Right renal cortex interstitium (tissue), 3 donors: ENCODE data around the gene C12orf50. TPM values are rescaled to one million over a fixed set of nuclear protein-coding genes. Genes with fewer than 3 reads are reported as not detected.
"Not testable (repeated sequence)": the region's sequence is repeated elsewhere in the genome, so short reads cannot be mapped to it uniquely, and the experiment has no call there.

Source experiments
- DNase-seq, 3 donors: peaks; one replicate each; pipeline ENCODE4 v3.0.0-alpha.2; 2013; ENCODE audit warnings: low read depth in 3 of 3, low spot score in 2 of 3
- polyA plus RNA-seq, 3 donors: library from polyadenylated mRNA; unstranded; fragments of 120-200 nt; gene quantifications; one replicate each; pipeline ENCODE4 v1.2.1, GENCODE V29; 2013; ENCODE audit not compliant: insufficient read length in 3 of 3

The C12orf50 gene
- polyA plus RNA-seq = under 1 TPM; 0.21 to 0.45 (median 0.35) TPM

DNA sequence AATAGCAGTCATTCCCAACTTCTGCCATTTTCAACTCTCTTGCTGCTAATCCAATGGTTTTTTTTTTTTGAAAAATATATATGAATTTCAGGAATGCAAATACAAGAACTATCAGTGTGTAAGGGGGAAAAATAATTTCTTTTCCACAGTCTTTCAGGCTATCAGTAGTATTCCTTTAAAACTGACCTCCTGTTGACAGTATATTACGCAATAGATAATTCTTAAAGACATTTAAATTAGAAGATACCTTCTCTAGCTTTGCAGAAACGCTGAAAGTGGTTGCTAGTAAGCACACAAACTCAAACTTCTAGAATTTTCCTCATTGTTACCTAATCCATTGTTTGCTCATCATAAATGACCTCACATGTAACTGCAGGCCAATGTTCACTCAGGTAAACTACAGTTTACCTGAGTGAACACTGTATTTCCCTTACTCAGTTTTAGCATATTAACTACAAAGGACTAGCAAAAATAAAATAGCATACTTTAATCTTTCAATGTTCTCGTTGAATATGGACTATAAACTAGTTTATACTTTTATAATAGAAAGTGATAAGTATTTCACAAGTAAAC, at the start of gene C12orf50:
TSS of gene C12orf50 (minus strand) at position 309 of the 573 bp plus-strand sequence. CDS start 2,439 bp downstream, outside the sequence.
- no peak for DNase-seq

DNA sequence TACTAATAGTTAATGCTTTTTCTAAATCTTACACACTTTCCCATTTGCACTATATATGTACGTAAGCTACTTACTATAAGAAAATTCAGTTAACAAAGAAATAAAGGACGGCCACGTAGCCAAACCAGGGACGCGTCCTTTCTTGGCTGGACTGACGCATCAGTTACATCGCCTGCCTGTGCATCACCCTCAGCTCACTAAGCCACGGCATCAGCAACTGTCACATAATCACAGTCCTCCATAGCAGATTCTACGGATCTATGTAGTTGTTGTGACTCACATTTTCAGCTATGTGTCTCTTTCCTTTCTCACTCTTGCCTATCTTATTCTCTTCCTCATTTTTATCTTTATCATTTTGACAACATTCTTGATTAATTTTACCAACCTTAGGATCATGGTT, 38.1 kb upstream of the C12orf50 start:
- DNase-seq = no peak

- DNase-seq = no peak
Measured at GRCh38 chr12:88063375-88063774, 34.2 kb upstream of the C12orf50 start.

- DNase-seq = no peak
Measured at GRCh38 chr12:88062474-88062873, 33.3 kb upstream of the C12orf50 start.

GRCh38 chr12:88058719-88059077, 29.5 kb upstream of the C12orf50 start:
- DNase-seq = no peak

GRCh38 chr12:88057994-88058718, 29.0 kb upstream of the C12orf50 start:
- DNase-seq = no peak

DNA sequence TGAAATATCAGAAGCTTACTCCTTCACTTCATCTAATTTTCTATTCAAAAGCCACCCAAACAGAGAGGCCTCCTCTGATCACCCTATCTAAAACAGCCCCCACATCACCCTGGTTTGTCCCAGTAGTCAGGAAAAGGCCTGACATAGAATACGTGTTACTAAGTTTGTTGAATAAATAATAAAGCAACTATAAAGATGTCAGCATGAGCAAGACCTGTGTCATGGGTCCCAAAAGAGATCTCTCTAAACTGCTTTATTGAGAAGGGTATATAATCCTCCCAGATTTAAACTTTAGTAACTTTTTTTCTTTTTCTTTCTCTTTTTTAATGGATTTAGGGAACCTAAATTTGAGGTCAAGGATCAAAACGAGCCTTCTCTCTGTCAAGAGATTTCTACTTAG, 27.4 kb upstream of the C12orf50 start:
- no peak for DNase-seq

DNA sequence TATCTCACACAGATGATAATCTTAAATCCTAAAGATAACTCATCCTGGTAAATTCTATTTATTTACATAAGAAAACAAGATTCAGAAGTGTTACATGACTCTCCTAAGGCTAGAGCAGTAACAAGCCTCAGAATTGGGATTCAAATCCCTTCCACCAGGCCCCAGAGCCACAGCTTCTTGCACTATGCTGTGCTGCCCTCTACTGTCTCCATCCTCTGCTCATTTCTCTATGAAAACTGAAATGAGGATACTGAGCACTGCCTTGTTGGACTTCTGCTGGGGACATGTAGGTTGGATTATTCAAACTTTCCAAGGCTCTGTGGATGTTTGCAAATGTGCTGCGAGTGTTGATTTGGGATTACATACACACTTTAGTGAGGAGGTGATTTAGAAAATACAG, 23.5 kb upstream of the C12orf50 start:
- no peak for DNase-seq

GRCh38 chr12:88044035-88044434, 14.8 kb upstream of the C12orf50 start:
- no peak for DNase-seq

DNA sequence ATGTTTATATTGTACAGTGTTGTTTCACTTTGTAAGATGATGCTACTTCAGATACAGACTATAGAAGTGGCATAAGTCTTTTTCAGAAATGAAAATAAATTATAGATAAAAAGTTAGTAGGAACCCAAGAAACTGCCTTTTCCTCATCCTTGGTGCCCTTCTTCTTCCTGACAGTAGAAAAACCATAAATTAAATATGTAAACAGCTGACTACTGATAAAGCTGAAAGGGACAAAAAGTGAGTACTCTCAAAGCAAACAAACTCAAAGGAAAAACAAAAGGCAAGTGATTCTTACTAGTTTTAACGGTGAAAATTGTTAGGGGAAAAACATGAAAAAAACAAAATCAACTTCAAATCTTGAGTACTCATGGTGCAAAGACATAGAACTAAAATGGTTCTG, 8.6 kb upstream of the C12orf50 start:
- no peak for DNase-seq

DNA sequence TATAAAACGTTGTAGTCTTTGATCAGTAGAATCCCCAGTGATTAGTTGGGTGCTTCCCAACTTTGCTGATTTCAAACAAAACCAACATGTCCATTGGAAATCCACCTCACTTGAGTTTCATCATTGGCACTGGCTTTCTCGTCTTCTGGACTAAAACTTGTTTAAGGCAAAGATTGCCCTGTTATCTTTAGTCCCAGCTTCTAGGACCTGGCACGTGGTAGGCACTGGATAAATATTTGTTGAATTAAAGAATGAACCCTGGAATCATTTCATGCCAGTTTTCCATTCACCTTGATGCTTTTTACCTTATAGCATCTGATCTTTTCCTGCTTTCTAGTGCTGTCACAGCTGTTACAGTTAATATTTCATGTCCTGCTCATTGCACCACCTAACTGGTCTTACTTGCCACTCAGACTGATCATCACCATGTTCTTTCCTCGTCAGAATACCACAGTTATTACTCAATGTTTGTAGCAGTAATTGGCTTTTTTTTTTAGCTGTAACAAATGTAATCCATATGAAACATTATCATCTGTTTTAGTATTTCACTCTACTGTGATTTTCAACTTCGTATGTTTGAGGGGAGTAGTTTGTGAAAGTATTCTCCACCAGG, 7.3 kb upstream of the C12orf50 start:
- no peak for DNase-seq

DNA sequence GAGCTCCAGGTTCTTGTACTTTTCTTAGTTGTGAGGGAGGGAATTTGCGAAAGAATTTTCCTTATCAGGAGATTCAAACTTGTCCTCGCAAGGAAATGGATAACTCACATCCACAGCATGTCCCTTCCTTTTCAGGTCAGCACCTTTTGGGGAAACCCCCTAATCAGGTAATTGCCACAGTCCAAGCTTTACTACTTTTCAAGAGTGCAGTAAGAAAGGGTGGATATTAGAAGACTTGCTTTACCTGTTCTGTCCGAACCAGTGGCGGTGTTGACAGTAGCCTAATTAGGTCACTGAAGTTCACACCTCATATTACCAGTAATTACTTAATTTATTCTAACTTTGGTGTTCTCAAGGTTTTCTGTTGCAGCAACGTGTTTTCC, 6.7 kb upstream of the C12orf50 start:
- peak in 2 of 3 donors; percentile 12 to 13 for DNase-seq

DNA sequence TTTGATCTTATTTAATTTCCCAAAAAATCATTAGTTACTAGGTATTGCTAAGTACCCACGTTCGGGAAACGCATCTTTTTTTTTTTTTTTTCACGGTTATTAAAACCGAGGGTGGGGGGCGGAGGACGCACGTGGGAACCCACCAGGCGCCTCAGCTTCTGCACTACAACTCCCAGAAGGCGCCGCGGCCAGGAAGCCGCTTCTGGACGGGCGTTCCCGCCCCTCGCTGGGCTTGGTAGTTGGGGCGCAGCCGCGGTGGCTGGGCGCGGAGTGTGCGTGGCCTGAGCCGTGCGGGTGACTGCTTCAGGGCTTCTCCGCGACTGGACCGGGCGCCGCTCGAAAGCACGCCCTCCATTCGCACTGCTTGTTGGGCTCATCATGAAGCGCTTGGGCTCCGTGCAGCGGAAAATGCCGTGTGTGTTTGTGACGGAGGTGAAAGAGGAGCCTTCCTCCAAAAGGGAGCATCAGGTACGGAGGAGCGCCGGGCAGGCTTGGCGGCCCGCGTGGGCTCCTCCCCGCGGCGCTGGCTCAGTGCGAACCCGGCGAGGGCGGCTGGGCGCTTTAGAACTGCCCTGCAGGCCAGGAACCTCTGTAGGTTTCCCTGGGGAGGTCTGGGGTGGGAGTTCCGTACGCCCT, 6.2 kb upstream of the C12orf50 start:
- DNase-seq = peak; percentile 66 to 86 (median 71)

DNA sequence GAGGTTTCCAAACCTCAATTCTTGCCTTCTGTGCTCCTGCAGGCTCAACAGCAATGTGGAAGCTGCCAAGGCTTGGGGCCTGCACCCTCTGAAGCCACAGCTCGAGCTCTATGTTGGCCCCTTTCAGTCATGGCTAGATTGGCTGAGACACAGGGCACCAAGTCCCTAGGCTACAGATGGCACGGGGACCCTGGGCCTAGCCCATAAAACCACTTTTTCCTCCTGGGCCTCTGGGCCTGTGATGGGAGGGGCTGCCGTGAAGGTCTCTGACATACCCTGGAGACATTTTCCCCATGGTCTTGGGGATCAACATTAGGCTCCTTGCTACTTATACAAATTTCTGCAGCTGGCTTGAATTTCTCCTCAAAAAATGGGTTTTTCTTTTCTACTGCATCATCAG, 2.0 kb upstream of the C12orf50 start:
- not testable (repeated sequence) for DNase-seq

DNA sequence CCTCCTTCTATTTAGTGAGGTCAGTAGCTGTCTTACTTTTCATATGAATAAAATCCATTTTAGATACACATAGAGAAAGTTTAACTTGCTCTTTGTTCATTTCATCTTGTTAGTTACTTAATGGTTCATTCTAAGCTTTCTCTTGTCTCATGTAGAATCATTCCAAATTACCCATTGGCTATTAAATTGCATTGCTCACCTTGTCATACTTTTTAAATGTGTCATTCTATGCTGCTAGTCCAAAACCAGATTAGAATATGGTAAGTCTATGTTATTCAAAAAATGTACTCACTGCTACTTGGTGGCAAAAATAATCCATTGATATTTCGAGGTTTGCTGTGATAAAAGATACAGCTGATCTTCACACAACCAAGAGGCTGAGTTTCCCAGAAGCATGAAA, 3.0 kb downstream of the C12orf50 start:
- DNase-seq = no peak

DNA sequence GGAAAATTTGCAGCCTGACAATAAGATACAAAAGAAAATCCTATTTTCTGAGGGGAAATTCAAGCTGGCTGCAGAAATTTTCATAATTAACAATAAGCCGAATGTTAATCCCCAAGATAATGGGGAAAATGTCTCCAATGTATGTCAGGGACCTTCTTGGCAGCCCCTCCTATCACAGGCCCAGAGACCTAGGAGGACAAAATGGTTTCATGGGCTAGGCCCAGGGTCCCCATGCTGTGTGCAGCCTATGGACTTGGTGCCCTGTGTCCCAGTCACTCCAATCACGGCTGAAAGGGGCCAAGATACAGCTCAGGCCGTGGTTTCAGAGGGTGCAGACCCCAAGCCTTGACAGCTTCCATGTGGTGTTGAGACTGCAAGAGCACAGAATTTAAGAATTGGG, 11.2 kb downstream of the C12orf50 start:
- no peak for DNase-seq

DNA sequence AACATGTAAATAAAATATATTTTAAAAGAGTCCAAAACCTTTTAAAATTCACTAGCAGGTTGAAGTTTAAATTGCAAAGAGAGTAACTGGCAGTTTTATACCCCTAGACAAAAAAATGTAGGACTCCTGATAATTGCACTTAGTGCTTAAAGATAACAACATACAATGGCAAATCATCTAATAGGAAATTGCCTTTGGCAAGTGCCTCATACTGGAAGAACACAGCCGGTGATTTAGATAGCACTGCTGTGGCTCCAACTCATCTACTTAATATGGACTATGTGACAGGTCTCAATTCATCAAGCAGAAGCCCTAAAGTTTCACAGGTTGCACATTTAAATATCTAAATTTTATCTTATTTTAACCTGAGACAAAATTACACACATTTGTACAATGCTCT, 13.4 kb downstream of the C12orf50 start:
- DNase-seq = no peak

DNA sequence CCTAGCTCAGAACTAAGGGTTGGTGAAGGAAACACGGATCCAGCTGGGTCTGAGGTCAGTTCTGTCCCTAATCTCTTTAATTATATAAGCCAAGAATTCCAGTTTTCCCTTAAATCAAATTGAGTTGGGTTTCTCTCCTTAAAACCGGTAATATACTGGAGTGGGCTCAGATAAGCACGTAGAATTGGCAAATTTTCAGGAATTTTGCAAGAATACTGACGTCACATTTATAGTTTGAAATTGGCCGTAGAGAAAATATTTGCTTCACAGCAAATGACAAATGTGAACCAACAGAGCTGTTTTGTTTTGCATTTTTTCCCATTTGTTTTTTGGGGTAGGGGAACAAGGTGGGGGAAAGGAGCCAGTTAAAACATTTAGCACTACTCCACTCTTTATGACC, 17.4 kb downstream of the C12orf50 start:
- DNase-seq = no peak

DNA sequence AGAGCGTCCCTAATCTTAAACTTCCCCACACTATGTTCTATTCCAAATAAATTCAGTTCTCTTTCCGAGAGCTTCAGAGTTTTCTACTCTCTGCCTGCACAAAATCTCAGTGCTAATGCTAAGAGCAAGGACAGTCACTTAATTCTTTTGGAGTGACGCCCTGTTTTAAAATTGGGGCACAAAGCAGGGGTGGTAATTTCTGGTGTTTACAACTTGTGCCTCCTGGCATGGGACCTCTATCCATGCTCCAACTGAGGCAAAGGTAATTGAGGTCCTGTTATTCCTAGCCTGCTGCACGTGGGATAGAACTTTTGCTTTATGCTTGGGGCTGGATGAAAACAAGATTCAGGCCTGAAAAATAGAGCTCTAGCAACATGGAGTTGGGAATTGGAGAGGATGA, 22.9 kb downstream of the C12orf50 start:
- no peak for DNase-seq

DNA sequence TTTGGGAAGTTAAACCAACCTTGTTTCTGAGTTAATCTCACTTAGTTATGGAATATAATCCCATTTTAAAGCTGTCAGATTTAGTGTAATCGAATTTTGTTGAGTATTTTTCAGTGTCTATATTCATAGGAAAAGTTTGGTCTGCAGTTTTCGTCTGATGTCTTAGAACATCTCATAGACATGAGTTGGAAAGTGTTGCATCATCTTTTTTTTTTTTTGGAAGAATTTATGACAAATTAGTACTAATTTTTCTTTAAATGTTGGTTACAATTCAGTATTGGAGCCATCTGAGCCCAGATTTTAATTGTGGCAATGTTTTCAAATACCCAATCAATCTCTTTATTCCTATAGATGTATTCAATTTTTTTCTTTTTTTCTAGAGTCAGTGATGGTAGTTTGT, 27.9 kb downstream of the C12orf50 start:
- DNase-seq = no peak

- peak; percentile 23 to 45 (median 41) for DNase-seq
Measured at GRCh38 chr12:87995581-87996178, 33.5 kb downstream of the C12orf50 start.
